GM10248 (cell line): ENCODE measurements around the gene ADCY5.
A peak's percentile ranks its signal among the peaks of the same experiment; 100 is the strongest.

Experiments
- CTCF ChIA-PET: fragments of 300-600 bp; sonication (Branson Sonifier 250); formaldehyde crosslinking; extraction: SDS; loops from one replicate; lab custom pipeline; 2021; ENCODE audit warnings: antibody characterized with exemption; lab: Yijun Ruan, JAX
- POLR2A ChIA-PET: fragments of 350-650 bp; sonication (Branson Sonifier 250); formaldehyde crosslinking; extraction: SDS; loops from one replicate; lab custom pipeline; 2020; ENCODE audit warnings: antibody characterized with exemption; lab: Yijun Ruan, JAX
- DNase-seq: peaks from one replicate; pipeline ENCODE4 v3.0.0; 2012; ENCODE audit errors: extremely low spot score
- CTCF ChIP-seq: IDR thresholded peaks from 2 replicates; pipeline ENCODE4 v1.5.1; 2012; ENCODE audit warnings: mild to moderate bottlenecking, low read depth; ENCODE audit errors: extremely low read depth, missing control alignments, control extremely low read depth

Gene ADCY5

GRCh38 chr3:123281406-123281805 lies 167.5 kb downstream of the ADCY5 start:
- ChIA-PET CTCF (no interaction called here), POLR2A (no interaction called here)
- no peak for DNase-seq
- no peak for TF ChIP-seq CTCF

DNA sequence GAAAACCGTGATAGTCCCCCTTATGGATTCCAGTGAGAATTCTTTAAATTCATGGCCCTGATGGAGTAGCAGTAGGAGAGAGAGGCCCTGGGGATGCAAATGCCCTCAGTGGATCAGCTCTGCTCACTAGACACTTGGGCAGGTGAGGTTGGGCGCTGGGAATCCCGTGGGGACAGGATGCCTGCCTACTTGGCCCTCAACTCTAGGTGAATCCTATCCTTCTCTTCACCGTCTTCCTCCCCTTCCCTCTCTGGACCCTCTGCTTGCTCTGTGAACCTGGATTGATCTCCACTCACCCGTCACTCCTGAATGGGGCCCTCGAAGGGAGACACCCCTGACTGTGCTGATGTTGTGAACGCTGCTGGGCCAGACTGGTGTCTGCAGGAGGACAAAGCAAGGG lies 169.8 kb downstream of the ADCY5 start:
- CTCF ChIA-PET = interaction anchor here (1.2 kb wide), 1 partner anchor 7 kb away, joined by 3 read pairs; no protein-coding TSS in a partner anchor
- peak; percentile 9 for DNase-seq
- POLR2A ChIA-PET = no interaction called here
- no peak for TF ChIP-seq CTCF

DNA sequence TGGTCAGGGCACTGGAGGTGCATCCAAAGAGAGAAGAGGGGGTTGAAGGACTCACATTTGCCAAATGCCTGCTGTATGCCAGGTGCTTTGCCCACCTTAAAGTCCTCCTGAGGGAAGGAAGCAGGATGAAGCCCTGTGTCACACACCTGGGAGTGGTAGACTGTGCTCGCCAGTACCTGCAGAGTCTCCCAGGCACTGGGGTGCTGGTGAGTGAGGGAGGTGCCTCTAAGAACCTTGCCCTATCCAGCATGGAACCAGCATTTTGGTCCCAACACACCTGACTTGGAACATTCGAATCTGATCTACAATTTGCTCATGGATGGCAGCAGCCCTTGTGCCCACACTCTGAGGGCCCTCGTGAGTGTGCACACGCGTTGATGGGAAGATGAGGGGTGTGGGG lies 170.4 kb downstream of the ADCY5 start:
- CTCF ChIA-PET = no interaction called here
- no peak for TF ChIP-seq CTCF
- DNase-seq = no peak
- POLR2A ChIA-PET = no interaction called here

- ChIA-PET POLR2A (no interaction called here), CTCF (interaction anchor here (1.0 kb wide), 1 partner anchor 13 kb away, joined by 3 read pairs; no protein-coding TSS in a partner anchor)
- no peak for DNase-seq
- TF ChIP-seq CTCF = no peak
These were observed 171.8 kb downstream of the ADCY5 start for GRCh38 chr3:123277106-123277505.

GRCh38 chr3:123276346-123277006 lies 172.4 kb downstream of the ADCY5 start:
- CTCF ChIA-PET = no interaction called here

GRCh38 chr3:123275691-123276090 lies 173.2 kb downstream of the ADCY5 start:
- TF ChIP-seq CTCF = no peak
- ChIA-PET CTCF (interaction anchor here (1.0 kb wide), 1 partner anchor 10 kb away, joined by 3 read pairs; no protein-coding TSS in a partner anchor), POLR2A (interaction anchor here (0.6 kb wide), 1 partner anchor 251 kb away, joined by 3 read pairs; no protein-coding TSS in a partner anchor)
- DNase-seq = no peak

More at GRCh38 chr3:123276346-123277006, 172.4 kb downstream of the ADCY5 start:
- POLR2A ChIA-PET = no interaction called here
- DNase-seq = no peak
- TF ChIP-seq CTCF = no peak
